Mesodermal cell (in vitro differentiated cells): Measurements from ENCODE around the gene CREB3L1.

Experiments
- H3K27ac ChIP-seq: 2 replicates; pipeline ENCODE4 v1.7.0; 2013; ENCODE audit warnings: mild to moderate bottlenecking, low read depth, low read length, moderate library complexity; ENCODE audit not compliant: severe bottlenecking
- H3K36me3 ChIP-seq: 2 replicates; pipeline ENCODE4 v1.7.1; 2013; ENCODE audit warnings: mild to moderate bottlenecking, low read length, moderate library complexity; ENCODE audit not compliant: control insufficient read depth, insufficient read depth
- H3K4me1 ChIP-seq: one replicate; pipeline ENCODE4 v1.7.1; 2013; ENCODE audit warnings: mild to moderate bottlenecking, low read length; ENCODE audit not compliant: insufficient read depth, control insufficient read depth, poor library complexity, severe bottlenecking
- H3K4me3 ChIP-seq: 2 replicates; pipeline ENCODE4 v1.7.0; 2013; ENCODE audit warnings: low read length, control low read depth, mild to moderate bottlenecking; ENCODE audit not compliant: insufficient read depth, poor library complexity, severe bottlenecking; ENCODE audit errors: extremely low read depth
- H3K9me3 ChIP-seq: 2 replicates; pipeline ENCODE4 v1.7.1; 2013; ENCODE audit warnings: mild to moderate bottlenecking, low read length, moderate library complexity; ENCODE audit not compliant: control insufficient read depth
- WGBS, 2 experiments: methylation state at CpG; one replicate each; pipeline ENCODE4 v1.1.5; 2013; ENCODE audit warnings: missing lambda C conversion rate in 2 of 2; ENCODE audit not compliant: insufficient coverage in 2 of 2; 5-methylcytosine and 5-hydroxymethylcytosine counted together

The CREB3L1 gene

DNA sequence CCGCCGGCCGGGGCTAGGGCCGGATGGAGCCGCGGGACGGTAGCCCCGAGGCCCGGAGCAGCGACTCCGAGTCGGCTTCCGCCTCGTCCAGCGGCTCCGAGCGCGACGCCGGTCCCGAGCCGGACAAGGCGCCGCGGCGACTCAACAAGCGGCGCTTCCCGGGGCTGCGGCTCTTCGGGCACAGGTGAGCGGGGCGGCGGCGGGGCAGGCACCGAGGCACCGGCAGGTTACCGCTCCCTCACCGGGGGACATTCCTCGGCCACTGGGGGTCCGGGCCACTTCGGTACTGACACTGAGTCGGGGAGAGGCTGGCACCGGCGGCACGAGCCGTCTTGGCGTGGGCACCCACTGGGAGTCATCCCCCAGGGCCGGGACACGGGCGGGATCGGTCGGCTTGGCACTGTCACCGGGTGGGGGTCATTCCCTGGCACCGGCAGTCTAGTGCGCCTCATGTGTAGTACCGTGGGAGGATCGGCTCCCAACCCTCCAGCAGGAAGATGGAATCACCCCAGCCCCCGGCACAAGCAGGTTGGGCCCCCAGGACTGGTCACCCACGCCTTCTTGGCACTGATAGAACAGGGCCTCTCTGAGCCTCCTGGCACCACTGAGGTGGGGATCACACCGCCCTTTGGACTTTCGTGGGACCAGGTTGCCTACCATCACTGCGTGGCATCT, 70.3 kb downstream of the CREB3L1 start:
- peaks cover 19% of the 10 kb centered on the region for H3K36me3 ChIP-seq
- H3K9me3 ChIP-seq, result no peaks in the 10 kb centered on the region
- no peak overlapping the region for H3K27ac ChIP-seq
- H3K4me3 ChIP-seq, result peak overlapping the region; percentile 70
- WGBS, 2 experiments, result 8 to 13% methylated on average over 52 to 63 of the region's 63 CpGs
- H3K4me1 ChIP-seq, result peaks cover 42% of the 10 kb centered on the region

DNA sequence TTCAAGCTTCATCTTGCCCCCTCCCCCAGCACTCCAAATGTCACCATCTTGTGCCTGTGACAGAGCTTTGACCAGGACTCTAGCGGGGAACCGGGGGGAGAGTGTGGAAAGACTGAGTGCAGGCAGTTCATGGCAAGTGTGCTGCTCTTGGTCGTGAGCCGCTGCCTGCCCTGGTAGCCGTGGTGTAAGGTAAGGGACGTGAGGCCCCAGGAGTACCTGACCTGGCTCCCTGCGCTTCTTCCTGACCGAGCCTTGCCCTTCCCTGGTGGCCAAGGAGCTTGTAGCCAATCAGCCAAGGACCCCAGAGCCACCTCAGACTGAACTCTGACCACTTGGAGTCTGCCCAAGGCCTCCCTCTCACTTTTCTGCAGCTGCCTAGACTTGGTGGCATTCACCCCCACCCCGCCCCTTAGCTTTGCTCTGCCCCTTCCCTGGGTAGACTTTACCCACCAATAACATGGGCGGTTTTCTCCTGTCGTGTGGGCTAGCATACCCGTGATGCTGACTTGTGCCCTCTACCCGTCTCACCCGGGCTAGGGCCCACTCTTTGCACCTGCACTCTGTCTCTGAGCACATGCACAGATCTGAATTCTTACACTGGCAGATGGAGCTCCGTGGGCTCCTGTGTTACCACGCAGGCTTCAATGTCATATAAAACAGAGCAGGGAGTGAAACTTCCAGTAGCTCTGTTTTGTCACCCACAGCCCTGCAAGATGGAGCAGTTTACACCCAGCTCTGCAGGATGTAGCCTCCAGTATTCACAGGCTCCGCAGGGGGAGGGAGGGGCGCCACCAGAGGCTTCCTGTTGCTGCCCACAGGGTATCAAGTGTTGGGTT, 71.3 kb downstream of the CREB3L1 start:
- H3K36me3 ChIP-seq, result peaks cover 28% of the 10 kb centered on the region
- 74 to 81% methylated on average over 17 of the region's 18 CpGs for WGBS, 2 experiments
- peaks cover 32% of the 10 kb centered on the region for H3K4me1 ChIP-seq
- H3K27ac ChIP-seq, result no peak overlapping the region
- H3K4me3 ChIP-seq, result peak overlapping the region; percentile 70
- no peaks in the 10 kb centered on the region for H3K9me3 ChIP-seq

DNA sequence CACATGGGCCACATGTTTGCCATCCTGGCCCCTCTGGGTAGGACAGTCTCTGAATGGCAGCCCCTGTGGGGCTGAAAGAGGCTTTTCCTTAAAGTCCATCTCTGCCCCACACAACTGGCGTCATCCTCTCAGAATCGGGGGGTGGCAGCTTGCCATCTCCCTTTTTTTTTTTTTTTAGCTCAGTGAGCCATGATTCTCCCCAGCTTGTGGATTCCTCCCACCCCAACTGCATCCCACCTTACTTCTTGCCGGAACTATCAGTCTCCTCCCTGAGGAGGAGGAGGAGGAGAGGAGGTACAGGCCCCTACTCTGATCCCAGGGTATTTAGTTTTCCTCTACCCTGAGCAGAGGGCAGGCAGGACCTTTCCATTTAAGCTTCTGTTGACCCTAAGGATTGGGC, 73.2 kb downstream of the CREB3L1 start:
- H3K27ac ChIP-seq, result no peak overlapping the region
- no peak overlapping the region for H3K4me3 ChIP-seq
- no peaks in the 10 kb centered on the region for H3K9me3 ChIP-seq
- WGBS, 2 experiments, result 85 to 100% methylated on average over 1 to 2 of the region's 3 CpGs
- H3K4me1 ChIP-seq, result peaks cover 20% of the 10 kb centered on the region
- H3K36me3 ChIP-seq, result peaks cover 35% of the 10 kb centered on the region

DNA sequence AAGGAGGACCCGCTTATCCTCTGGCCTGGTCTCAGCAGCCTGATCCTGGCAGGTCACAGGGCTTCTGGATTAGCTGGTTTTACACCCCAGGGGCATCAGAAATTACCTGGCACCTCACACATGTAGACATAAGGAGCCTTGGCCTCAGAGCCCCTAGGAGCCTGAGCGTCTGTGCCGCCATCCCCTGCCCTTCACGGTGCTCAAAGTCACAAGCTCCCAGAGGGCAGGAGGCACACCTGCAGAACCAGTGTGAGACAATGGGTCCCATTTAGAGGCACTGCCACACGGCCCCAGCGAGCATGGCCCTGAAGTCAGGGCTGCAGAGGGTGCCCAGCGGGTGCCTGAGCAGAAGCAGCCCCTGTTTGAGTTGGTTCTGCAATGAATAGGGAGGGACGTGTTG, 73.7 kb downstream of the CREB3L1 start:
- no peak overlapping the region for H3K27ac ChIP-seq
- no peaks in the 10 kb centered on the region for H3K9me3 ChIP-seq
- peaks cover 37% of the 10 kb centered on the region for H3K36me3 ChIP-seq
- 90 to 97% methylated on average over 7 of the region's 8 CpGs for WGBS, 2 experiments
- H3K4me3 ChIP-seq, result no peak overlapping the region
- H3K4me1 ChIP-seq, result peaks cover 16% of the 10 kb centered on the region

DNA sequence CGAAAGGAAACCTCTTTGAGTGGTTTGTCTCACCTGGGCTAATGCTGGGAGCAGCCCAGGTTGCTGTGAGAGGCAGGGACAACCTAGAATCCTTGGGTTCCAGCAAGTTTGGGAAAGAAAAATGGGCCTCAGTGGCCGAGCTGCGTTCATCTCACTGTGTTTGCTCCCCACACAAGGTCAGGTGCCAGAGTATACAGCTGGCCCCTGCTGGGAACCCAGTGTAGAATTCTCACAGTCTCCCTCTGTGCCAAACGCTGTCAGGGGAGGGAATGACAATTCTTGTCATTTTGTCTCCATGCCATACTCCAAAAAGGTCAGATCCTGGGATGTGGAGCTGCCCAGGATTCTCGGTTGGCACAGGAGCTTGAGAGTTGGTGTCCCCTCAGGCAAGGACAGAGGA, 74.1 kb downstream of the CREB3L1 start:
- Histone ChIP-seq H3K27ac (no peak overlapping the region), H3K4me1 (peaks cover 18% of the 10 kb centered on the region), H3K4me3 (no peak overlapping the region), H3K36me3 (peaks cover 41% of the 10 kb centered on the region), H3K9me3 (no peaks in the 10 kb centered on the region)
- WGBS, 2 experiments, result 75 to 80% methylated on average over 5 of the region's 5 CpGs

DNA sequence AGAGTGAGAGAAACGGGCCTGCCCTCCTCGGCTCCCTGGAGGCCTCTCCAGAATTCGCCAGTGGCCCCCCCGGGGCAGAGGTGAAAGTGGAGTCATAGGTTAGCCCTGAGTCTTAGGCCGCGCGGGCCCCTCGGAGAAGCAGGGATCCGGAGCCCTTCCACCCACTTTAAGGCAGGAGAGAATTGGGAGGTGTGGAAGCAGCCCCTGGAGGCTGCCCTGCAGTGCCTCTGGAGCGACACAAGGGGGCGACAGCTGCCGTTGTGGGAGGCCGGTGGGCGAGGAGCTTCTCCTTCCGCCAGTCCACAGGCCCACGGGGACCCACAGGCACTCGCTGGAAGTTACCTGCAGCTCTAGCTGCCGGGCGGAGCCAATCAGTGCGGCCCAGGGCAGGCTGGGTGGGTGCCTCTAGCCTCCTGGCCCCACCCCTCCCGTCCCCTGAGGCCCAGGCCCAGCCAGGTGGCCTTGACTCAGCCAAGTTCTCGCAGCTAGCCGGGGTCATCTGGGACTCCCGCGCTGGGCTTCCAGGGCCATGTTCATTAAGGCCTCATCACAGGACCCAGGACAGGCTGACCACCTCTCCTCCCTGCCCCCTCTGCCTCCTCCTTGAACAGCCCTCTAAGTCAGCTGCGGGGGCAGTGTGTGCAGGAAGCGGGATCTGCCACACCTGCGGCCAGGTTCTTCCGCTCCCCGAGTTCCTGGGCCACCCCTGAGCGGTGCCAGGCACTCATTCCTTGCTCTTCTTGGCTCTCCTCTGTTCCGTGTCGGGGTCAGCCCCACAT, 74.8 kb downstream of the CREB3L1 start:
- H3K9me3 ChIP-seq, result no peaks in the 10 kb centered on the region
- WGBS, 2 experiments, result 63 to 69% methylated on average over 27 to 31 of the region's 33 CpGs
- H3K4me3 ChIP-seq, result no peak overlapping the region

DNA sequence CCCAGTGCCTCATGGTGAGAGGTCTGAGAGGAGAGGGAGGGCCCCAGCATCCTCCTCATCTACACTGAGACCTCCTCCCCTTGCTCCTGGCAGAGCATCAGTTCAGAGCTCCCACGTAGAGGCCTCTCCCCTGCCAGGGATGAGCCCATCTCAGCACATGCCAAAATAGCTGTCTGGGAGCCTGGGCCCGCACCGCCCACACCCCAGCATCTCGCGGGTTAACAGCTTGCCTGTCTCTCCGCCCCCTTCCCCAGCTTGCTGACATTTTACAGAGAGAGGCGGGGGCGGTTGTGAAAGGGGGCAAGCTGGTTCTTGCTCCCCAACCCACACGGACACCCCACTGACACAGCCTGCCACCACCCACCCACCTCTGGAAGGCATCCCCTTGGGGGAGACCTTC, 76.2 kb downstream of the CREB3L1 start:
- H3K4me3 ChIP-seq, result no peak overlapping the region
- H3K4me1 ChIP-seq, result peaks cover 18% of the 10 kb centered on the region
- no peaks in the 10 kb centered on the region for H3K9me3 ChIP-seq
- peaks cover 41% of the 10 kb centered on the region for H3K36me3 ChIP-seq
- WGBS, 2 experiments, result 53 to 58% methylated on average over 4 to 5 of the region's 9 CpGs
- no peak overlapping the region for H3K27ac ChIP-seq

More for the DNA sequence above, 74.8 kb downstream of the CREB3L1 start:
- Histone ChIP-seq H3K36me3 (peaks cover 41% of the 10 kb centered on the region), H3K27ac (no peak overlapping the region), H3K4me1 (peaks cover 21% of the 10 kb centered on the region)

DNA sequence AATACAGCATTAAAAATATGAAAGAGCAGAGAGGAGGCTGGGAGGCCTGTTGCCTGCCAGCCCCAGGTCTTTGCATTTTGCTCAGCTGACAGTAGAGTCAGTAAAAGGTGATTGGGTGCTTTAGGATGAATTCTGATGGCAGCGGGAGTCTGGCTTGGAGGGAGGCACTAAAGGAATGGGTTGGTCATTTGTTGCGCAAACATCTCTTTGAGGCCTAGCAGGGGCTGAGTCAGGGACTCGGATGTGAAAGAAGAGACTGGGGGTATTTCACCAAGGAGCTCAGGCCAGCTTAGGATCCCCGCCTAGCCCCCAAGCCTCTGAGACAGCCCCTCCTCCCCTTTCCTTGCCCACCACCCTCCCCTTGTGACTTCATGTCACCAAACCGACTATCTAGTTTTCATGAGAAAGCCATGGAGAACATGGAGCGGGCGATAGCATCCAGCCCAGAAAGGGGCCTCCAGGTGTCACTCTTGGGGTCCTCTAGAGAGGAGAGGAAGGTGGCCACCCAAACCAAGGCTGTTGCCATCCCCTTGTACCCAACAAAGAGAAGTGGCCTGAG, 79.5 kb downstream of the CREB3L1 start:
- WGBS, 2 experiments, result 76 to 93% methylated on average over 4 to 5 of the region's 7 CpGs
- H3K4me1 ChIP-seq, result peaks cover 27% of the 10 kb centered on the region
- H3K27ac ChIP-seq, result no peak overlapping the region
- no peak overlapping the region for H3K4me3 ChIP-seq
- H3K36me3 ChIP-seq, result peaks cover 26% of the 10 kb centered on the region
- no peaks in the 10 kb centered on the region for H3K9me3 ChIP-seq

DNA sequence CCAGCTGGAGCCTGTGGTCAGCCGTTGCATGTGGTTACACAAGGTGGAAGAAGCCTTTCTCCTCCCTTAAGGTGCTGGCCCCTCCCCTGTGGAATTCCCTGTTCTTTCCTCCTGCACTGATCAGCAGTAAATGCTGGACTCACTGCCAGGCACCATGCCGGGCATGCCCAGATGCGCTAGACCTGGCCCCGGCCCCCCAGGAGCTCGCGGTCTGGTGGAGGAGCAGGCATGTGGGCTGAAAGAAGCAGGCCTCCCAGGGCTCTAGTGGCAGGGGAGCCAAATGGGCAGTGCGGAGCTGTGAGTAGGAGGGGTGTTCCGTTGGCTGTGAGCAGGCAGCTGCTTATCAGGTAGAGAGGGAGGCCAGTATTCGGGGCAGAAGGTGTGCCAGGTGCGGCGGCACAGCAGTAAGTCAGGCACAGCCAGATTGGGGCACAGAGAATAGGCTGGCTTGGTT, 80.0 kb downstream of the CREB3L1 start:
- no peak overlapping the region for H3K4me3 ChIP-seq
- peaks cover 28% of the 10 kb centered on the region for H3K36me3 ChIP-seq
- H3K4me1 ChIP-seq, result peaks cover 32% of the 10 kb centered on the region
- H3K27ac ChIP-seq, result no peak overlapping the region
- WGBS, 2 experiments, result 87 to 89% methylated on average over 11 of the region's 11 CpGs
- no peaks in the 10 kb centered on the region for H3K9me3 ChIP-seq

DNA sequence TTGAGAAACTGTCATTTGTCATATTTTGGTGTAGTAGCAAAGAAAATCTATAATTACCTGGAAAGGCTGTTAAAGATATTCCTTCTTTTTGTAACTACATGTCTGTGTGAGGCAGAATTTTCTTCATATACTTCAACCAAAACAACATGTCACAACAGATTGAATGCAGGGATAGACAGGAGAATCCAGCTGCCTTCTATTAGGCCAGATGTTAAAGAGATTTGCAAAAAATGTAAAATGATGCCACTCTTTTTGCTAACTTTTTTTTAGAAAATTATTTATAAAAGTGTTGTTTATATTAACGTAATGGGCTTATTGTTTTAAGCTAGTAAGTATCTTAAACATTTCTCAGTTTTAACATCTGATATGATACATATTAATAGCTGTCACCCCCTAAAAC, 82.5 kb downstream of the CREB3L1 start:
- Histone ChIP-seq H3K27ac (no peak overlapping the region), H3K4me1 (peaks cover 45% of the 10 kb centered on the region), H3K9me3 (no peaks in the 10 kb centered on the region), H3K36me3 (peaks cover 22% of the 10 kb centered on the region), H3K4me3 (no peak overlapping the region)
- no CpG with 5 or more reads among the region's 1 CpG for WGBS, 2 experiments
